ENCODE results near the gene MMP21.

The MMP21 gene

GRCh38 chr10:125792342-125793300 is 17.0 kb upstream of the MMP21 start:
- DNase-seq (ENCODE audit: low spot score) = no peak

GRCh38 chr10:125788156-125789034 is 12.8 kb upstream of the MMP21 start:
- DNase-seq (ENCODE audit: low spot score) = no peak

- no peak for DNase-seq (ENCODE audit: low spot score)
These were observed 10.2 kb upstream of the MMP21 start for GRCh38 chr10:125785791-125786190.

GRCh38 chr10:125783957-125784356 is 8.3 kb upstream of the MMP21 start:
- no peak for DNase-seq (ENCODE audit: low spot score)

GRCh38 chr10:125783408-125783807 is 7.8 kb upstream of the MMP21 start:
- no peak for DNase-seq (ENCODE audit: low spot score)

- DNase-seq (ENCODE audit: low spot score) = no peak
These were observed 7.0 kb upstream of the MMP21 start for GRCh38 chr10:125782616-125783015.

GRCh38 chr10:125782054-125782453 is 6.4 kb upstream of the MMP21 start:
- DNase-seq (ENCODE audit: low spot score) = no peak

- DNase-seq (ENCODE audit: low spot score) = no peak
These were observed 5.8 kb upstream of the MMP21 start for GRCh38 chr10:125781374-125781773.

- no peak for DNase-seq (ENCODE audit: low spot score)
These were observed 4.0 kb upstream of the MMP21 start for GRCh38 chr10:125779403-125780327.

- no peak for DNase-seq (ENCODE audit: low spot score)
These were observed 2.9 kb upstream of the MMP21 start for GRCh38 chr10:125778556-125778955.

- no peak for DNase-seq (ENCODE audit: low spot score)
These were observed 2.2 kb upstream of the MMP21 start for GRCh38 chr10:125777806-125778205.

GRCh38 chr10:125774581-125775191 is 935 bp downstream of the MMP21 start:
- no peak for DNase-seq (ENCODE audit: low spot score)

GRCh38 chr10:125773687-125774543 is 1.7 kb downstream of the MMP21 start:
- no peak for DNase-seq (ENCODE audit: low spot score)

GRCh38 chr10:125772864-125773180 is 2.8 kb downstream of the MMP21 start:
- DNase-seq (ENCODE audit: low spot score) = no peak

- DNase-seq (ENCODE audit: low spot score) = no peak
These were observed 3.3 kb downstream of the MMP21 start for GRCh38 chr10:125772112-125772863.

- DNase-seq (ENCODE audit: low spot score) = no peak
These were observed 4.8 kb downstream of the MMP21 start for GRCh38 chr10:125770844-125771243.

- no peak for DNase-seq (ENCODE audit: low spot score)
These were observed 6.4 kb downstream of the MMP21 start for GRCh38 chr10:125769175-125769574.

- DNase-seq (ENCODE audit: low spot score) = no peak
These were observed 7.3 kb downstream of the MMP21 start for GRCh38 chr10:125768219-125768855.

- DNase-seq (ENCODE audit: low spot score) = no peak
These were observed 9.1 kb downstream of the MMP21 start for GRCh38 chr10:125766511-125766910.
